GM18519 (cell line): ENCODE data around the gene UCK1.
"Not testable (repeated sequence)": the region's sequence is repeated elsewhere in the genome, so short reads cannot be mapped to it uniquely, and the experiment has no call there.

Experiments used
- ATAC-seq: cut with Tn5 transposase; IDR thresholded peaks from one replicate; pipeline ENCODE4 v1.9.1; 2021; ENCODE audit warnings: mild to moderate bottlenecking, moderate library complexity; ENCODE audit not compliant: unreplicated experiment, low FRiP score

Gene UCK1

DNA sequence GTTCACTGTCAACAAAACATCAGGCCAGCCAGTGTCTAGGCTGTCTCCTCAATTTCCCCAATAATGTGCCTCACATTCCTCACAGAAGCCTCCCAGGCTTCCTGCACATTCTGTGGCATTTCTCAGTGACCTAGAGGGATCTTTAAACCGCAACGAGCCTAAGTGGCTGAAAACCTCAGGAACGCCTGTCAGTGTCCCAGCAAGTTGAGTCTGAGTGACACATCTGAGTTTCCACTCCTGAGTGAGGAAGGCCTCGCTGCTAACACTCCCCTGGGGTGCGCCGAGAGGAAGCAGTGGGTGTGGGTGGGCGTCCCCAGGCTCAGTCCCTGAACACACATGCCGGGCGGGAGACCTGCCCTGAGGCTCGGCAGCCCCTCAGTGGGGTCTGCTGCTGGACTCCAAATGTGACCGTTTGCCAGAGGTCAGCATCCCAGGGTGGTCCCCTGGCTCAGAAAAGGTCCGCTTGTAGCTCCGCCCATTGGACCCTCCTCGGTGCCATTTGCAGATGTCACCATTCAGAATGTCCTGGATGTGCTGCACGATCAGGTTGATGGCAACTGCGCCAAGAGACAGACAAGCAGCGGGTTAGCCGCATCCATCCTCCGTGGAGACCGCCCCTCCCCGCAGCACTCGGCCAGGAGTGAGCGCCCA lies 6.3 kb downstream of the UCK1 start:
- ATAC-seq, result no peak

DNA sequence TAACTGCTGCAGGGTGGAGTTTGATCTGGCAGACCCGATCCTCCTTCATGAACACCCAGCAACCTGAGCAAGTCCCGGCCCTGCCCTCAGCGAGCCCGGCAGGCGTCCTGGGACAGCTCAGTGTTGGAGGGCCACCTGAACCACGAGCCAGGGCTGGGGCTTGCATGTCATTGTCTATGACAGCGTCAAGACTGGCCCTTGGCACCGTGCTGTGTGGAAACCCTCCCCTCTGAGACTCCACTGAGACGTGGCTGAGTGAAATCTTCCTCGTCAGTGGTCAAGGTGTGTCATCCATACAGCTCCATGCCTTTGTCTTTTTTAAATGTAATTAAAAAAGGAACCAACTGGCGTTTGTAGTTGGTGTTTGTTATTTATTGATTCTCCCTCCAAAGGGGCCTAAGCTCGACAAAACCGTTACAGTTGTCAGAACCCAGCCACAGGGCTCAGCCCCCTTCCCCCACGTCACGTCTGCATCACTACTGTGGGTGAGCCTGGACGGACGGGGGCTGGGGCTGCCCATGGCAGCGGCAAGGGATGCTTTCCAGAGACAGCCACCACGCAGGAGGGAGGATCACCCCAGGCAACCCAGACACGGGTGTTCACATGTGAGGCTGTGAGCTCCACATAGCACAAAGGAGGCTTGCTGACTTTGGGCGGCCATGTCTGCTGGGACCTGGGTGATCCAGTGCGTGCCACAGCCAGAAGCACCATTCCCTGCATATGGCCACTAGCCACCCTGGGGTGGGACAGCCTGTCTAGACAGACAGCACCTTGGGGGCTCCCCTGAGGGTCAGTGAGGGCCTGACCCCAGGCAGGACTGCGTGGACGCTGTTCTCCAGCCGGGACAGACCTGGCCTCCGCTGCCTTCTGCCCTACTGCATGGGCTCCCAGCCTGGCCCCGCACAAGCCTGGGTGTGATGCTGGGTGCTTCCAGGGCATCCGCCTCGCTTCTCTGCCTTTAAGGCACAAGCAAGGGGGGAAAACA lies 7.3 kb downstream of the UCK1 start:
- ATAC-seq, result no peak

DNA sequence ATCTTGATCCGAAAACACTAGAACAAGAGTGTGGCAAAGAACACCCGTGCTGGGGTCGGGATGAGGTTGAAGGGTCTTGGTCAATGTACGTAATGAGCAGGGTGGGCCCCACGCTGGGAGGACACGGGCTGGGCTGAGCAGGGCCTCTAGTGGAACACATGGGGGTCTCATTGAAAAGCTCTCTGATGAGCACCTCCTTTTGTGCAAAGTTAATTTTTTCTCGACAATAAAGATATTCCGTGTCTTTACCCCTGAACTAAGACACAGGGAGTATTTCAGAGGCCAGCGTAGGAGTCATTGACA lies 8.0 kb downstream of the UCK1 start:
- ATAC-seq, result no peak

DNA sequence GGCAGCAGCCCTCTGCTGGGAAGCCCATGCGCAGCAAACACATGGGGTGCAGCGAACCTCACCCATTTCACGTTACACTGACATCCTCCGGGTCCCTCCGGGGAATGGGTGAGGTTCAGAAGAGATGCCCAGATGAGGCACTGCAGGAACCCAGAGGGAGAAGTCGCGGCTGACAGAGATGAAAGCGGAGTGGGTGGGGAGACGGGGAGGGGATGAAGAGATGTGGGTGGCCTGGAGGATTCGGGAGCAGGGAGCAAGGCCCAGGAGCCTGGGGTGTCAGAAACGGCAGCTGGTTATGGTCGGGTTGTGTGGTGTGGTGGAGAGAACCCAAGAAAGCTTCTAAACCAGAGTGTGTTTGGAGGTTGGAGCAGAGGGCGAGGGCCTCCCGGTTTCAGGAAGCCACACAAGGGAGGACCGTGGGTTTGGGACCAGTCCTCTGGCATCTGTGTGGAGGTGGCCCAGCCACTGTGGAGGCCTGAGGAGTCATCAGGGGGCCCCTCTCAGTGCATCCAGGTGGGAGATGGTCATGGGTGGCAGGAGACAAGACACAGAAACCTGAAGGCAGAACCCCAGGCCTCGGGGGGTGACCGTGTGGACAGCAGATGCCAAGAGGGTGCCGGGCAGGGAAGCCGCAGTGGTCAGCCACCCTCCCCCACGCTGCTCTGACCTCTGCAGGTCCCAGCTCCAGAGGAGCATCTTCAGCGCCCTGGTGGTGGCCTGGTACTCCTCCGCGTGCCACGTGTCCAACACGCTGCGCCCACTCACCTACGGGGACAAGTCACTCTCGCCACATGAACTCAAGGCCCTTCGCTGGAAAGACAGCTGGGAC lies 8.6 kb downstream of the UCK1 start:
- no peak for ATAC-seq

DNA sequence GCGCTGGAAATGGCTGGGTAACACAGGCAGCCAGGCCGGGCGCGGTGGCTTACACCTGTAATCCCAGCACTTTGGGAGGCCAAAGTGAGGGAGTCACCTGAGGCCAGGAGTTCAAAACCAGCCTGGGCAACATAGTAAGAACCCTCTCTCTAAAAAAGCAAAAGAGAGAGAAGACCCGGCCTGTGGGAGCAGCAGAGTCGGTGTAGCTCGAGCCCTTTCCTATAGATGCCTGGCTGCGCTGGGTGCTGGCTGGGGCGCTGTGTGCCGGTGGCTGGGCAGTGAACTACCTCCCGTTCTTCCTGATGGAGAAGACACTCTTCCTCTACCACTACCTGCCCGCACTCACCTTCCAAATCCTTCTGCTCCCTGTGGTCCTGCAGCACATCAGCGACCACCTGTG lies 9.2 kb downstream of the UCK1 start:
- no peak for ATAC-seq

DNA sequence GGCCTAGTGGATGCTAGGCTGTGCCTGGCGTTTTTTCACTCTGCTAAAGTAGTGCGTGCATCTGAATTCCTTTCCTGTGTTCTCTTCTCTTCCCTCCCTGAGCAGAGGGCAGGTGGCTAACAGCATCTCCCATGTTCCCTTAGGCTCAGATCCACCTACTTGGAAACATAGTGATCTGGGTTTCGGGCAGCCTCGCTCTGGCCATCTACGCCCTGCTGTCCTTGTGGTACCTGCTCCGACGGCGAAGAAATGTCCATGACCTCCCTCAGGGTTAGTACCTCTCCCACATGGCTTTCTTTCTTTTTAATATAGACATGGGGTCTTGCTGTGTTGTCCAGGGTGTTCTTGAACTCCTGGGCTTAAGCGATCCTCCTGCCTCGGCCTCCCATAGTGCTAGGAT lies 9.9 kb downstream of the UCK1 start:
- no peak for ATAC-seq

DNA sequence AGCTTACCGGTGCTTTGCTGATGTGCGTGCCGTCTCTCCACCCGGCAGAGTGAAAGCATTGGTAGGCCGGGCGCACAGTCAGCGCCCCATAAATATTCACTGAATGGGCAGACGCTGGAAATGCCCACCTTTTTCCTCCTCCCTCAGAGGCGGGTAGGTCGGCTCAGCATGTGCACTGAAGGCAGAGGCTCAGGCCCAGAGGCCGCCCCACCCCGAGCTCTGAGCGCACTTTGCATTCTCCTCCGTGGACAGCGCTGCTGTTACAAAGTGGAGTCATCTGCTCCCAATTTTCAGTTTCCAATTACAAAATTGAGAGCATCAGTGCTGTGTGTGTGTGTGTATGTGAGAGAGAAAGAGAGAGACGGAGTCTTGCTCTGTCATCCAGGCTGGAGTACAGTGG lies 10.6 kb downstream of the UCK1 start:
- no peak for ATAC-seq

DNA sequence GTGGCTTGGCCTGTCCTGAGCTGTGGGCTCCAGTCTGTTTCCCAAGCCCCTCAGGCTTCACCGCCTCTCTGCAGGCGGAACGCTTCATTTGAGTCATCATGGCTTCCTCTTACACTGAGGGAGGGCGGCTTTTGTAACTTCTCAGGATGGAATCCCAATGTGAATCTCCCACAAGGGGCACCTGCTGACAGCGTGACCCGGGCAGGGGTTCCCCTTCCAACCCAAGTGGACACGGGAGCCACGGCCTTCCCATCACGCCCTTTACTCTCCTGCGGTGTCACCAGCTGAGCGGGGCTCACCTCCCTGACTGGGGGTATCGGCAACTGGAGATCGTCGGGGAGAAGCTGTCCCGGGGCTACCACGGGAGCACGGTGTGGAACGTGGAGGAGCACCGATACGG lies 12.5 kb downstream of the UCK1 start:
- ATAC-seq, result no peak

DNA sequence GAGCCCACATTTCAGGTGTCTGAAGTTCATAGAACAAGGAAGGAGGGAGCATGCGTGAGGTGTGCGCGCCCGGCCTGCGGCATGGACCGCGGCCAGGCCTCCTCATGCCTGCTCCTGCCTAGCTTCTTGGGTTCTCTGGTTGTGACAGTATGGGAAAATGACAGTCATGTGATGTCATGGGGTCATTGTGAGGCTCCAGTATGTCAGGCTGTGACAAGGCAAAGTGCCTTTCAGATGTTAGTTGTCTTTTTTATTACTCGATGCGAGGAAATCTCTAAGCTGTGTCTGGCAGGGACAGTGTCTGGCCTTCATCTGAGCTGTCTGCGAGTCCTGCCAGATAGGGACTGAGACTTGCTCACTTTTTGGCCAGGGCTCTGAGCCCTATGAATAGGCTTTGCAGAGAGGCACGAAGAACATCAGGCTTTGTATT lies 13.3 kb downstream of the UCK1 start:
- ATAC-seq, result no peak

DNA sequence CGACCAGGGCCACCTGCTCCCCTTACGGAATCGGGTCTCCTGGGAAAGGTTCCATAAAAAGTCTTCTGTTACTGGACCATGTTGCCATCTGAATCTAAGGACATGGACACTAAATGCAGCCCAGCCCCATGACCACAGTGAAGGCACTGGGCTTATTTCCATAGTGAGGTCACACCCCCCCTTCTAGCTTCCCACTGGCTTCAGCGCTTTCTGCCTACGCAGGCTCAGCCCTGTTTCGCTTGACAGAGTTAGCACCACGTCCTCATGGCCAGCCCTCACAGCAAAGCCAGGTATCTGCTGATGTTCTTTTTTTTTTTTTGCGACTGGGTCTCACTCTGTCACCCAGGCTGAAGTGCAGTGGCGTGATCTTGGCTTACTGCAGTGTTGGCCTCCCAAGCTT lies 14.1 kb downstream of the UCK1 start:
- no peak for ATAC-seq

DNA sequence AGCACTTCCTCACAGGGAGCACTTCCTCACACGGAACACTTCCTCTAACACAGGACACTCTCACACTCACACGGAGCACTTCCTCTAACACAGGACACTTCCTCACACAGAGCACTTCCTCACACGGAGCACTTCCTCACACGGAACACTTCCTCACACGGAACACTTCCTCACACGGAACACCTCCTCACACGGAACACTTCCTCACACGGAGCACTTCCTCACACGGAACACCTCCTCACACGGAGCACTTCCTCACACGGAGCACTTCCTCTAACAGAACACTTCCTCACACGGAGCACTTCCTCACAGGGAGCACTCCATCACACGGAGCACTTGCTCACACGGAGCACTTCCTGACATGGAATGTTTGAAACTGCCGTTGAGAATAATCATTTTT lies 15.0 kb downstream of the UCK1 start:
- ATAC-seq, result no peak

DNA sequence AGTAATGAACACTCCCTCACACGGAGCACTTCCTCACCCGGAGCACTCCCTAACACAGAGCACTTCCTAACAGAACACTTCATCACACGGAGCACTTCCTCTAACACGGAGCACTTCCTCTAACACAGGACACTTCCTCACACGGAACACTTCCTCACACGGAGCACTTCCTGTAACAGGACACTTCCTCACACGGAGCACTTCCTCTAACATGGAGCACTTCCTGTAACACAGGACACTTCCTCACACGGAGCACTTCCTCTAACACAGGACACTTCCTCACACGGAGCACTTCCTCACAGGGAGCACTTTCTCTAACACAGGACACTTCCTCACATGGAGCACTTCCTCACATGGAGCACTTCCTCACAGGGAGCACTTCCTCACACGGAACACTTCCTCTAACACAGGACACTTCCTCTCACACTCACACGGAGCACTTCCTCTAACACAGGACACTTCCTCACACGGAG lies 15.5 kb downstream of the UCK1 start:
- ATAC-seq, result not testable (repeated sequence)

DNA sequence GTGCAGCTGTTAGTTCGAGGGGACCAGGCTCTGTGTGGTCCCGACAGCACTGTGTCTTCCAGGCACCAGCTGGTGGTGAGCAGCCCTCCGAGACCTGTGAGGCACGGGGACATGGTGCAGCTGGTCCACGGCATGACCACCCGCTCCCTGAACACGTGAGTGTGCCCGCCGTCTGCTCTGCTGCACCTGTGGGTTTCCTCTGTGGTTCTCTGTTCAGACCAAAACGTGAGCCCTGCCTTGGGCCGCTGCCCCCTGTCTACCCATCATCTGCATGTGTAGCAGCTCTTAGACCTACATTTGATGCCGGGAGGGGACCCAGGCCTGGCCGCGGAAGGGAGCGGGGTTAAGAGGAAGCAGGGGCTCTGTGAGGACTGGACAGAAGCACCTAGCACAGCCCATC lies 17.9 kb downstream of the UCK1 start:
- no peak for ATAC-seq

DNA sequence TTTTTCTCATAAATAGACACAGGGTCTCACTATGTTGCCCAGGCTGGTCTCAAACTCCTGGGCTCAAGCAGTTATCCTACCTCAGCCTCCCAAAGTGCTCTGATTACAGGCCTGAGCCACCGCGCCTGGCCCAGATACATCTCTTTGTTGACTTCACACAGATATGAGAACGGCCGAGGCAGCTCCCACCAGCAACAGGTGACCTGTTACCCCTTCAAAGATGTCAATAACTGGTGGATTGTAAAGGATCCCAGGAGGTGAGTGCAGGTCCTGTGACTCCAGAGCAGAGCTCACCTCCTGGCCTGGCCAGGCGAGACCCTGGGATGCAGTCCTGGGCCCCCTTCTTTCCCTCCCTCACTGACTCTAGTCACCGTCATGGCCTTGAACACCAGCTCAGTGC lies 19.2 kb downstream of the UCK1 start:
- ATAC-seq, result no peak

DNA sequence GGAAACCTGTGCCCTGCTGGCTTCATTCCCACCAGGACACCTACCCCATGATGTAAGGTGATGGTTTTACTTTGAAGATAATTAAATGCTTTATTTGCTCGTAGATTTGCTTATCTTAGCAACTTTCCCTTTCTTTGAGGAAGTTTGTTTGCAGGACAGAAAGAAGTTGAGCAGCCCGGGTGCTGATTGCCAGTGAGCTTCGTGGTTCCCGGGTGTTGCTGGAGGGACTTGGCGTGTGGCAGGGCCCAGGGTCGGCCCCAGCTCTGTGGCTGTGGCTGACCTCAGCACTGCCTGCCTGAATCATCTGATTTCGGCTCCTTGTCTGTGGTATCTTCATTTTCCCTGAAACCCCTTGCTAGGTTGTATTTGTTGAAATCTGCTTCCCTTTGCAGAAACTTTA lies 19.6 kb downstream of the UCK1 start:
- ATAC-seq, result no peak

DNA sequence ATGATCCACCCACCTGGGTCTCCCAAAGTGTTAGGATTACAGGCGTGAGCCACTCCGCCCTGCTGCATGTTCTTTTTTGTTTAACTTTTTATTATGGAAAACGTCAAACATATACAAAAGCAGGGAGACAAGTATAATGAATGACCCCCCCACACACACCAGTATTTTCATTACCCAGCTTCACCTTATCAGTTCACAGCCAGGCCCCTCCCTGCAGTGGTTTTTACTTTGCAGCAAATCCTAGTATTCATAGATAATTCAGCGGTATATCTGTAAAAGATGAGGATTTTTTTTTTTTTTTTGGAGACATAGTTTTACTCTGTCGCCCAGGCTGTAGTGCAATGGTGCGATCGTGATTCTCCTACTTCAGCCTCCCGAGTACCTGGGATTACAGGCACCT lies 26.1 kb downstream of the UCK1 start:
- no peak for ATAC-seq

DNA sequence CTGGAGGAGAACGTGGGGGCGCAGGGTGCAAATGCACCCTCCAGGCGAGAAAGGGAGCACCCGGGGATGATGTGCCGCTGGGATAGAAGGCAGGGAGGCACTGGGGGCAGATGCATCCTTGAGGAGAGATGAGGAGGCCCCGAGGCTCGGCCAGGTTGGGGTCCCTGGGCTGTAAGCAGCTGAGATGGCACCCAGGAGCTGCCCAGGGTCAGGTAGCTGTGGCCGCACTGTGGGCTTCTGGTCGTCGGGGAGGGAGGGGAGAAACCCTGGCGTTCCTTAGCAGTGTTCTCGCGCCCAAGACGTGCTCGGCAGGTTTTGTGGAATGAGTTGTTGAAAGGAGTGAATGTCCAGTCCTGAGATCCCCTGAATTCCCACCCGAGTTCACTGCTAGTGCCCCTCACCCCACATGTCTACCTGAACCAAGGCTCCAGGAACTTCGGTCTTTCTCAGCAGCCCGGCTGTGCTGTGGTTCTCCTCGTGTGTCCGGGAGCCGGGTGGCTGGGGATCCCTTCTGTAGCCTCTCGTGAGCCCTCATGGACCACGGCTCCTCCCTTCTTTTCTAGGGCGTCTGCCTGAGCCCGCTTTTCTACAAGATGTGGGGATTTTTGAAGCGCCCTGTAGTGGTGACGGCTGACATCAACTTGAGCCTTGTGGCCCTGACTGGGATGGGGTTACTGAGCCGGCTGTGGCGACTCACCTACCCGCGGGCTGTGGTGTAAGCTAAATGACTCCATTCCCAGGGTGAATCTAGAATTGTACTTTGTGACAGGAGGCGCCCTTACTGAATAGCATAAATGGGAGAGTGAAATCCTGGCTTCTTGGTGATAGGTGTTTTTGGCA lies 27.2 kb downstream of the UCK1 start:
- ATAC-seq, result no peak

DNA sequence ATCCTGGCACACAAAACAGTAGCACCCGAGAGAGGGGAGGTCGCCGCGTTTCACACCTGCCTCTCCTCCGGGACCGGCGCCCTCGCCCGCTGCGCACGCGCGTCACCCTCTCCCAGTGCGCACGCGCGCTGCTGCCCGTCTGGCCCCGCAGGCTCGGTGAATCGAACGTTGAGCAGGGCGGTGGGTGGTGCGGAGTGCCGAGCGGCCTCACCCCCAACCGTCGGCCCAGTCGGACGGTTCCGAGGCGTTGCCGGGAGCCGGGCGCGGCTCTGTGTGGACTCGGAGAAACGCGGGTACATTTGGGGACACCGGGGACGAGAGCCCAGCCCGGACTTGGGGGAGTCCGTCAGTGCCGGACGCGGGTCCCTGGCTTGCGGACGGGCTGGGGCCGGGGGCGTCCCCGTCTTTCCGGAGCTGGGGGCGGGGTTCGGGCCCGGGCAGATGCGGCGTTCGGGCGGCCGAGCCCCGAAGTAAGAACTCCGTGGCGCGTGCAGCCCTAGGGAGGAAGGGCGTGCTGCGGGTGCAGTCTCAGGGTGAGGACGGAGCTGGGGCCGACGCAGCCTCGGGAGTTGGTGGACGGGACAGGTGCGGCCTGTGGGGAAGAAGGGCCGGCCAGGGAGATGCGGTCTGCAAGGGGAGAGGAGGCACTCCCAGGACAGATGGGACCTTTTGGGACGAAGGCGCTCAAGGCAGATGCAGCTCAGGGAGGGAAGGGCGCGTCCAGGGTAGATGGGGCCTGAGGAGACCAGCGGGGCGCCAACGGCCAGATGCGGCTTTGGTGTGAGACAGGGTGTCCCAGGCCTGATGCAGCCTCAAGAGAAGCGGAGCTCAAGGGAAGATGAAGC lies 28.1 kb downstream of the UCK1 start, which contains the start of gene POMT1:
POMT1 (plus strand) TSS at position 138 of the 845 bp plus-strand sequence. CDS start 1,301 bp downstream, outside the sequence.
- ATAC-seq, result peak; percentile 51

DNA sequence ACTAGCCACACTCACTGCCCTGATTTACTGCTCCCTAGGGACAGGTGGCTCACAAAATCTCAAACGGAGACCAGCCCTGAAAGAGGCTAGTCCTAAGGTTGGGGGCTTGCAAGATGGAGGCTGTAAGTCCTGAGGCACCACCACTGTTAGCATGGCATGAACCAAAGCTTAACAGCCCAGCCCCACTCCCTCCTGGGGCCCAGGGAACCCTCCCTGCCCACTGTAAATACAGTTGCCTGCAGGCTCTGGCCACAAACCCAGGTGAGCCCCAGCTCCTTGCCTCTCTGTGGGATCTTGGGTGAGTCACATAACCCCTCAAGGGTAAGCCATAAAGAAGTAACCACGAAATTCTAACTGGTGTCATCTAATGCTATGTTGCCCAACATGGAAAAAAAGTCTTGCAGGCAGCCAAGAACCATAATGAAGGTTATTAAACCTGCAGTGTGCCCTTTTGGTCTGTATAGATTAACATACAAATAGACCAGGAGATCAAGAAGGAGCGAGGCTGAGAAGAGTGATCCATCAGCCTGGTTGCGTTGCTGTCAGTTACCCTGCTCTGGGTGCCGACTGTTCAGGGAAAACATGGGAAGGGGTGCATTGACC lies 30.0 kb downstream of the UCK1 start:
- no peak for ATAC-seq
